GM12878 (cell line): ENCODE measurements around the gene CELF3. TPM values are rescaled to one million over a fixed set of nuclear protein-coding genes. Genes with fewer than 3 reads are reported as not detected.

Experiments used
- ATAC-seq: fragments of 200-7000 bp; cut with Tn5 transposase; 3 replicates; pipeline ENCODE4 v1.9.1; 2020; ENCODE audit warnings: mild to moderate bottlenecking, moderate library complexity
- BruUV-seq: library from RNA; stranded (reverse); fragments of 400-500 nt; replicated peaks from 2 replicates; lab custom pipeline; 2021; lab: Mats Ljungman, UMichigan
- CTCF ChIA-PET: fragments of 300-600 bp; sonication (Branson Sonifier 250); formaldehyde crosslinking; extraction: SDS; loops from one replicate; lab custom pipeline; 2021; ENCODE audit warnings: inconsistent platforms; lab: Yijun Ruan, JAX
- POLR2A ChIA-PET: fragments of 350-600 bp; formaldehyde crosslinking; extraction: SDS; loops from one replicate; lab custom pipeline; 2021; ENCODE audit warnings: inconsistent platforms; lab: Charles Lee
- RAD21 ChIA-PET: fragments of 300-600 bp; sonication (Branson Sonifier 250); formaldehyde crosslinking; loops from one replicate; lab custom pipeline; 2023; ENCODE audit warnings: antibody characterized with exemption; ENCODE audit not compliant: unreplicated experiment; lab: Charles Lee
- SMC1A ChIA-PET: fragments of 300-600 bp; sonication (Branson Sonifier 250); formaldehyde crosslinking; loops from one replicate; lab custom pipeline; 2023; ENCODE audit not compliant: unreplicated experiment, uncharacterized antibody; lab: Charles Lee
- DNase-seq: peaks from one replicate; pipeline ENCODE4 v3.0.0-alpha.2; 2011; ENCODE audit warnings: low read depth, low spot score
- FAIRE-seq: peaks from 3 replicates; lab custom pipeline; 2011; peaks lifted over from hg19 to GRCh38; lab: Jason Lieb, UNC
- H2AFZ ChIP-seq: 2 replicates; pipeline ENCODE4 v1.6.0; 2011; ENCODE audit warnings: low read depth, low read length, control low read depth; ENCODE audit not compliant: control insufficient read depth
- H3K27ac ChIP-seq: 2 replicates; pipeline ENCODE4 v1.5.1; 2011; ENCODE audit warnings: control low read depth; ENCODE audit not compliant: control insufficient read depth, insufficient read depth
- H3K27me3 ChIP-seq, 2 experiments: replicated peaks in 1 of 2; 2 replicates each; pipeline versions ENCODE4 v1.6.0 to v1.6.1; 2011; ENCODE audit warnings: low read length in 1 of 2; ENCODE audit not compliant: control insufficient read depth in 2 of 2, insufficient read depth in 2 of 2
- H3K36me3 ChIP-seq, 2 experiments: 2 replicates each; pipeline ENCODE4 v1.5.1; 2011; ENCODE audit warnings: low read length in 1 of 2; ENCODE audit not compliant: control insufficient read depth in 2 of 2, insufficient read depth in 2 of 2
- H3K4me1 ChIP-seq: 2 replicates; pipeline ENCODE4 v1.6.1; 2011; ENCODE audit warnings: mild to moderate bottlenecking, low read length, moderate library complexity, mixed read lengths; ENCODE audit not compliant: control insufficient read depth, insufficient read depth
- H3K4me2 ChIP-seq: 2 replicates; pipeline ENCODE4 v1.6.0; 2011; ENCODE audit warnings: control low read depth; ENCODE audit not compliant: control insufficient read depth, insufficient read depth
- H3K4me3 ChIP-seq: fragments of 200-600 bp; sonication (generic); 2 replicates; pipeline ENCODE4 v1.5.1; 2016
- H3K79me2 ChIP-seq: 2 replicates; pipeline ENCODE4 v1.6.0; 2011; ENCODE audit warnings: low read length; ENCODE audit not compliant: control insufficient read depth, insufficient read depth
- H3K9ac ChIP-seq: 2 replicates; pipeline ENCODE4 v1.8.0; 2011; ENCODE audit warnings: low read length, control low read depth, mixed read lengths; ENCODE audit not compliant: control insufficient read depth, insufficient read depth
- H3K9me3 ChIP-seq: replicated peaks from 3 replicates; pipeline ENCODE4 v1.5.1; 2011; ENCODE audit warnings: mild to moderate bottlenecking, low read length; ENCODE audit not compliant: control insufficient read depth, insufficient read depth
- H4K20me1 ChIP-seq: 2 replicates; pipeline ENCODE4 v1.6.0; 2011; ENCODE audit not compliant: control insufficient read depth, insufficient read depth
- MYB ChIP-seq: fragments of 150-350 bp; IDR thresholded peaks from 2 replicates; pipeline ENCODE4 v1.6.1; 2014; ENCODE audit warnings: mild to moderate bottlenecking, low read depth, low read length, borderline replicate concordance
- WGBS: methylation state at CpG from one replicate; pipeline ENCODE4 v1.1.6; 2016; ENCODE audit warnings: low lambda C conversion rate; ENCODE audit not compliant: insufficient replicate concordance, insufficient coverage; ENCODE audit errors: missing lambda C conversion rate; 5-methylcytosine and 5-hydroxymethylcytosine counted together
- in situ Hi-C: fragments of 300-500 bp; cut with MboI; formaldehyde crosslinking; loops from 9 replicates; pipeline ENCODE4 v1.14.3; 2018; ENCODE audit warnings: mixed read lengths
- intact Hi-C: fragments of 100-400 bp; cut with micrococcal nuclease; formaldehyde crosslinking; loops from one replicate; pipeline ENCODE4 v1.14.2; 2022; ENCODE audit not compliant: unreplicated experiment
- polyA plus RNA-seq, 11 experiments: library from polyadenylated mRNA; depleted of rRNA in 4 of 11; unstranded in 6 of 11; stranded (reverse) in 5 of 11; fragments of >200 nt; fragmentation: Nextera tagmentation in 4 of 11; fragmentation: Illumina TruSeq in 1 of 11; extraction: Ambion mirVana in 4 of 11; extraction: Trizol in 1 of 11; gene quantifications; 1 replicate in 1 of 11; 2 replicates in 10 of 11; pipeline versions ENCODE4 v1.2.1 to v1.2.3, GENCODE V29; 2011 to 2016; ENCODE audit warnings: inconsistent platforms in 2 of 11, missing spikeins in 2 of 11, low read depth in 1 of 11
- total RNA-seq, 4 experiments: library from RNA; depleted of rRNA in 3 of 4; stranded (reverse); fragments of >200 nt in 3 of 4; fragmentation: Illumina TruSeq in 1 of 4; extraction: Trizol in 1 of 4; gene quantifications; 2 replicates each; pipeline versions ENCODE4 v1.2.1 to v1.2.3, GENCODE V29; 2013 to 2021
- TF ChIP-seq, protein P1 (sequence below): IDR thresholded peaks from 2 replicates; pipeline ENCODE4 v1.6.1; 2012; ENCODE audit warnings: mild to moderate bottlenecking, low read depth, low read length

The CELF3 gene
- total and polyA plus RNA-seq, 10 of the 15 experiments (the other 5 are each of a cell fraction or from before 2014, with no cell fraction given) = 0.09 TPM; not detected in 9

- BruUV-seq = no TSS peak
- Histone ChIP-seq H3K9me3 (no peaks in the 10 kb centered on the region), H3K27me3 (peaks cover 0 to 9% of the 10 kb centered on the region in 2 experiments; a peak in 2 of 4 replicates), H3K4me2 (no peak overlapping the region), H3K27ac (no peak overlapping the region), H3K4me1 (peaks cover 2% of the 10 kb centered on the region), H3K36me3 (no peaks in the 10 kb centered on the region), H2AFZ (no peak overlapping the region)
- DNase-seq = no peak
- no peak for ATAC-seq
- ChIA-PET RAD21 (no interaction called here), POLR2A (no interaction called here), CTCF (no interaction called here)
- in situ Hi-C loops = no loop called here
- FAIRE-seq = no peak
- TF ChIP-seq, protein P1, sequence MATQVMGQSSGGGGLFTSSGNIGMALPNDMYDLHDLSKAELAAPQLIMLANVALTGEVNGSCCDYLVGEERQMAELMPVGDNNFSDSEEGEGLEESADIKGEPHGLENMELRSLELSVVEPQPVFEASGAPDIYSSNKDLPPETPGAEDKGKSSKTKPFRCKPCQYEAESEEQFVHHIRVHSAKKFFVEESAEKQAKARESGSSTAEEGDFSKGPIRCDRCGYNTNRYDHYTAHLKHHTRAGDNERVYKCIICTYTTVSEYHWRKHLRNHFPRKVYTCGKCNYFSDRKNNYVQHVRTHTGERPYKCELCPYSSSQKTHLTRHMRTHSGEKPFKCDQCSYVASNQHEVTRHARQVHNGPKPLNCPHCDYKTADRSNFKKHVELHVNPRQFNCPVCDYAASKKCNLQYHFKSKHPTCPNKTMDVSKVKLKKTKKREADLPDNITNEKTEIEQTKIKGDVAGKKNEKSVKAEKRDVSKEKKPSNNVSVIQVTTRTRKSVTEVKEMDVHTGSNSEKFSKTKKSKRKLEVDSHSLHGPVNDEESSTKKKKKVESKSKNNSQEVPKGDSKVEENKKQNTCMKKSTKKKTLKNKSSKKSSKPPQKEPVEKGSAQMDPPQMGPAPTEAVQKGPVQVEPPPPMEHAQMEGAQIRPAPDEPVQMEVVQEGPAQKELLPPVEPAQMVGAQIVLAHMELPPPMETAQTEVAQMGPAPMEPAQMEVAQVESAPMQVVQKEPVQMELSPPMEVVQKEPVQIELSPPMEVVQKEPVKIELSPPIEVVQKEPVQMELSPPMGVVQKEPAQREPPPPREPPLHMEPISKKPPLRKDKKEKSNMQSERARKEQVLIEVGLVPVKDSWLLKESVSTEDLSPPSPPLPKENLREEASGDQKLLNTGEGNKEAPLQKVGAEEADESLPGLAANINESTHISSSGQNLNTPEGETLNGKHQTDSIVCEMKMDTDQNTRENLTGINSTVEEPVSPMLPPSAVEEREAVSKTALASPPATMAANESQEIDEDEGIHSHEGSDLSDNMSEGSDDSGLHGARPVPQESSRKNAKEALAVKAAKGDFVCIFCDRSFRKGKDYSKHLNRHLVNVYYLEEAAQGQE = peak; percentile 45; the same call in 1 of the 2 replicates
- TF ChIP-seq MYB = no peak
- TF ChIP-seq, all 136 proteins: peak for 1
- intact Hi-C loops = loop anchor here (10.0 kb wide), 1 partner anchor 120 kb away; the partner anchor contains the start of genes C2CD4D and RORC
- Histone ChIP-seq H3K9ac (no peak overlapping the region), H4K20me1 (no peaks in the 10 kb centered on the region), H3K79me2 (no peaks in the 10 kb centered on the region), H3K4me3 (no peak overlapping the region)
- SMC1A ChIA-PET = interaction anchor here (0.8 to 1.2 kb wide), 3 partner anchors 16 to 20 kb away, joined by 3 read pairs; no protein-coding TSS in a partner anchor
- WGBS = 39% methylated on average over 9 of the region's 10 CpGs
Measured at GRCh38 chr1:151714820-151715725, 1.5 kb downstream of the CELF3 start.
